Measurements from ENCODE around the gene APPL2. TPM values are rescaled to one million over a fixed set of nuclear protein-coding genes. Genes with fewer than 3 reads are reported as not detected.
"Not testable (repeated sequence)": the region's sequence is repeated elsewhere in the genome, so short reads cannot be mapped to it uniquely, and the experiment has no call there.

APPL2 gene
- total RNA-seq, 1 experiment from 2014 or later: 26.7 TPM

GRCh38 chr12:105189293-105189692, 46.7 kb downstream of the APPL2 start:
- no peak for TF ChIP-seq CTCF (conservative IDR thresholded peaks at IDR 0.05; ENCODE audit: low read depth, low read length)
- TF ChIP-seq EZH2 (IDR thresholded peaks at IDR 0.05; ENCODE audit: borderline replicate concordance, low read depth, low read length, poor library complexity, severe bottlenecking): no peak

GRCh38 chr12:105183976-105184375, 52.0 kb downstream of the APPL2 start:
- BruUV-seq (replicated peaks); DNase-seq (ENCODE audit: low spot score); H3K27me3 ChIP-seq (replicated peaks; ENCODE audit: insufficient read depth, low read depth, low read length, poor library complexity); intact Hi-C loops (cut with micrococcal nuclease; ENCODE audit: unreplicated experiment); H3K9me3 ChIP-seq (ENCODE audit: low read depth, low read length, poor library complexity, severe bottlenecking); CTCF ChIA-PET; POLR2A ChIA-PET (ENCODE audit: low non-redundant PET); H3K4me3 ChIP-seq (ENCODE audit: low read depth, low read length, poor library complexity, severe bottlenecking); H3K27ac ChIP-seq (ENCODE audit: low read depth, low read length, poor library complexity, severe bottlenecking); H3K4me1 ChIP-seq (ENCODE audit: insufficient read depth, low read length, poor library complexity, severe bottlenecking): not testable (repeated sequence)
- H3K36me3 ChIP-seq (ENCODE audit: insufficient read depth, low read length, poor library complexity, severe bottlenecking): peaks cover 21% of the 10 kb centered on the region

More at GRCh38 chr12:105189293-105189692, 46.7 kb downstream of the APPL2 start:
- no peak overlapping the region for H3K4me3 ChIP-seq (ENCODE audit: low read depth, low read length, poor library complexity, severe bottlenecking)
- H3K9me3 ChIP-seq (ENCODE audit: low read depth, low read length, poor library complexity, severe bottlenecking): no peaks in the 10 kb centered on the region
- no peaks in the 10 kb centered on the region for H3K27me3 ChIP-seq (replicated peaks; ENCODE audit: insufficient read depth, low read depth, low read length, poor library complexity)
- DNase-seq (ENCODE audit: low spot score): no peak
- peaks cover 21% of the 10 kb centered on the region for H3K36me3 ChIP-seq (ENCODE audit: insufficient read depth, low read length, poor library complexity, severe bottlenecking)
- no peak overlapping the region for H3K27ac ChIP-seq (ENCODE audit: low read depth, low read length, poor library complexity, severe bottlenecking)
- CTCF ChIA-PET: no interaction called here
- intact Hi-C loops (cut with micrococcal nuclease; ENCODE audit: unreplicated experiment): no loop called here
- no peaks in the 10 kb centered on the region for H3K4me1 ChIP-seq (ENCODE audit: insufficient read depth, low read length, poor library complexity, severe bottlenecking)
- POLR2A ChIA-PET (ENCODE audit: low non-redundant PET): no interaction called here
- BruUV-seq (replicated peaks): no TSS peak

DNA sequence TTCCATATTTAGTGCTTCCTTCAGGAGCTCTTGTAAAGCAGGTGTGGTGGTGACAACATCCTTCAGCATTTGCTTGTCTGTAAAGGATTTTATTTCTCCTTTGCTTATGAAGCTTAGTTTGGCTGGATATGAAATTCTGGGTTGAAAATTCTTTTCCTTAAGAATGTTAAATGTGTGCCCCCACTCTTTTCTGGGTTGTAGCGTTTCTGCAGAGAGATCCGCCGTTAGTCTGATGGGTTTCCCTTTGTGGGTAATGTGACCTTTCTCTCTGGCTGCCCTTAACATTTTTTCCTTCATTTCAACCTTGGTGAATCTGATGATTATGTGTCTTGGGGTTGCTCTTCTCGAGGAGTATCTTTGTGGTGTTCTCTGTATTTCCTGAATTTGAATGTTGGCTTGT, 52.6 kb downstream of the APPL2 start:
- H3K27ac ChIP-seq (ENCODE audit: low read depth, low read length, poor library complexity, severe bottlenecking); H3K4me3 ChIP-seq (ENCODE audit: low read depth, low read length, poor library complexity, severe bottlenecking); H3K9me3 ChIP-seq (ENCODE audit: low read depth, low read length, poor library complexity, severe bottlenecking); intact Hi-C loops (cut with micrococcal nuclease; ENCODE audit: unreplicated experiment); DNase-seq (ENCODE audit: low spot score); POLR2A ChIA-PET (ENCODE audit: low non-redundant PET); CTCF ChIA-PET; H3K4me1 ChIP-seq (ENCODE audit: insufficient read depth, low read length, poor library complexity, severe bottlenecking); H3K27me3 ChIP-seq (replicated peaks; ENCODE audit: insufficient read depth, low read depth, low read length, poor library complexity); BruUV-seq (replicated peaks): not testable (repeated sequence)
- H3K36me3 ChIP-seq (ENCODE audit: insufficient read depth, low read length, poor library complexity, severe bottlenecking): peaks cover 21% of the 10 kb centered on the region

DNA sequence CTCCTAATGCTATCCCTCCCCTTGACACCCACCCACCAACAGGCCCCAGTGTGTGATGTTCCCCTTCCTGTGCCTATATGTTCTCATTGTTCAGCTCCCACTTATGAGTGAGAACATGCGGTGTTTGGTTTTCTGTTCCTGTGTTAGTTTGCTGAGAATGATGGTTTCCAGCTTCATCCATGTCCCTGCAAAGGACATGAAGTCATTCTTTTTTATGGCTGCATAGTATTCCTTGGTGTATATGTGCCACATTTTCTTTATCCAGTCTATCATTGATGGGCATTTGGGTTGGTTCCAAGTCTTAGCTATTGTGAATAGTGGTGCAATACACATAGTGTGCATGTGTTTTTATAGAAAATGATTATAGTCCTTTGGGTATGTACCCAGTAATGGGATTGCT, 56.9 kb downstream of the APPL2 start:
- H3K27ac ChIP-seq (ENCODE audit: low read depth, low read length, poor library complexity, severe bottlenecking); POLR2A ChIA-PET (ENCODE audit: low non-redundant PET); H3K4me1 ChIP-seq (ENCODE audit: insufficient read depth, low read length, poor library complexity, severe bottlenecking); DNase-seq (ENCODE audit: low spot score); H3K9me3 ChIP-seq (ENCODE audit: low read depth, low read length, poor library complexity, severe bottlenecking); CTCF ChIA-PET; intact Hi-C loops (cut with micrococcal nuclease; ENCODE audit: unreplicated experiment); H3K4me3 ChIP-seq (ENCODE audit: low read depth, low read length, poor library complexity, severe bottlenecking); H3K27me3 ChIP-seq (replicated peaks; ENCODE audit: insufficient read depth, low read depth, low read length, poor library complexity); BruUV-seq (replicated peaks): not testable (repeated sequence)
- peaks cover 15% of the 10 kb centered on the region for H3K36me3 ChIP-seq (ENCODE audit: insufficient read depth, low read length, poor library complexity, severe bottlenecking)

GRCh38 chr12:105177208-105177607, 58.8 kb downstream of the APPL2 start:
- H3K27me3 ChIP-seq (replicated peaks; ENCODE audit: insufficient read depth, low read depth, low read length, poor library complexity): no peaks in the 10 kb centered on the region
- DNase-seq (ENCODE audit: low spot score): no peak
- no peaks in the 10 kb centered on the region for H3K9me3 ChIP-seq (ENCODE audit: low read depth, low read length, poor library complexity, severe bottlenecking)
- no peak for TF ChIP-seq EZH2 (IDR thresholded peaks at IDR 0.05; ENCODE audit: borderline replicate concordance, low read depth, low read length, poor library complexity, severe bottlenecking)
- TF ChIP-seq CTCF (conservative IDR thresholded peaks at IDR 0.05; ENCODE audit: low read depth, low read length): no peak
- CTCF ChIA-PET: no interaction called here
- no peak overlapping the region for H3K27ac ChIP-seq (ENCODE audit: low read depth, low read length, poor library complexity, severe bottlenecking)
- H3K36me3 ChIP-seq (ENCODE audit: insufficient read depth, low read length, poor library complexity, severe bottlenecking): peaks cover 17% of the 10 kb centered on the region
- no TSS peak for BruUV-seq (replicated peaks)
- POLR2A ChIA-PET (ENCODE audit: low non-redundant PET): no interaction called here
- no peak overlapping the region for H3K4me3 ChIP-seq (ENCODE audit: low read depth, low read length, poor library complexity, severe bottlenecking)
- intact Hi-C loops (cut with micrococcal nuclease; ENCODE audit: unreplicated experiment): no loop called here
- H3K4me1 ChIP-seq (ENCODE audit: insufficient read depth, low read length, poor library complexity, severe bottlenecking): no peaks in the 10 kb centered on the region

All from A673 (cell line).